Endothelial cell of coronary artery (primary cell): ENCODE measurements around the gene TRIM49D2. TPM values are rescaled to one million over a fixed set of nuclear protein-coding genes. Genes with fewer than 3 reads are reported as not detected.

Source experiments
- total RNA-seq: library from RNA; depleted of rRNA; stranded (reverse); fragments of >200 nt; gene quantifications from 2 replicates; pipeline ENCODE4 v1.2.3, GENCODE V29; 2014

TRIM49D2 gene, protein sequence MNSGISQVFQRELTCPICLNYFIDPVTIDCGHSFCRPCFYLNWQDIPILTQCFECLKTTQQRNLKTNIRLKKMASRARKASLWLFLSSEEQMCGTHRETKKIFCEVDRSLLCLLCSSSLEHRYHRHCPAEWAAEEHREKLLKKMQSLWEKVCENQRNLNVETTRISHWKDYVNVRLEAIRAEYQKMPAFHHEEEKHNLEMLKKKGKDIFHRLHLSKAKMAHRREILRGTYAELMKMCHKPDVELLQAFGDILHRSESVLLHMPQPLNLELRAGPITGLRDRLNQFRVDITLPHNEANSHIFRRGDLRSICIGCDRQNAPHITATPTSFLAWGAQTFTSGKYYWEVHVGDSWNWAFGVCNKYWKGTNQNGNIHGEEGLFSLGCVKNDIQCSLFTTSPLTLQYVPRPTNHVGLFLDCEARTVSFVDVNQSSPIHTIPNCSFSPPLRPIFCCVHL
- not detected in 2 replicates for total RNA-seq

DNA sequence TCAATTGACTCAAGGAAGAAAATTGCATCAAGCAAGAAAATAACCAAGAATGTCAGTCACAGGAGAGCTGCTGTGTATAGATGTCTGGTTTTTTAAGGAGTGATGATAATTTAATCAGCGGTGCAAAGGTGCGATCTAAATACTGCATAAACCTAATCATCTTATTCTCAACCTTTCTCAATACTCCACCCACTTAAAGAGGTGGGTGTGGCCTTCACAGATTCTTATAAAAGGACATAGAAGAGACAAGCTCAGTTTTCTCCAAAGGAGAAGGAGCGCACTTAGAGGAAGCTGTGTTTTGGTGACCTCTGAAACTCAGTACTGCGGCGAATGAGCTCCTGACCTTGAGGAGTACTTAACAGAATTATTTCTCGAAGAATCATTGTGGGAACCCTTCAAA lies at the start of gene TRIM49D2:
TRIM49D2 (plus strand) TSS at position 301 of the 400 bp plus-strand sequence. CDS start 2,698 bp downstream, outside the sequence.

DNA sequence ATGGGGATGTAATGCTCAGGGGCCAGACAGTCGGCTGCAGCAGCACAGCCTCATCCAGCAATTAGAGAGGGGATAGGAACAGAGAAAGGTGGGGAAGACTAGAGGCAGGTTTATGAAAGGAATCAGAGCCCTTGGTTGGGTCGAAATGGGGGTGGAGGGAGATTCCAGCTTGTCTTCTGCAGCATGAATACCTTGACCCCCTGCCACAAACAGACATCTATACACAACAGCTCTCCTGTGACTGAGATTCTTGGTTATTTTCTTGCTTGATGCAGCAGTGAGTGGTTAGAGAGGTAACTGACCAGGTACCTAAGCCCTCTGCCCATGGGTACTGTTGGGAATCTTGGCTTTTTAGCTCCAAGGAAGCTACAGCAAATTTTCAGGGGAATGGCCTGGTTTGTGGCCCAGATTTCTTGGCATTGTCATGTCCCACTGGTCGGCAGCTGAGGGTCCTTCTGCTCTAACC lies 1.6 kb upstream of the TRIM49D2 start, which contains the start of gene TRIM49D1:
TRIM49D1 (minus strand) TSS at position 51 of the 466 bp plus-strand sequence. CDS start 4,535 bp downstream, outside the sequence.

DNA sequence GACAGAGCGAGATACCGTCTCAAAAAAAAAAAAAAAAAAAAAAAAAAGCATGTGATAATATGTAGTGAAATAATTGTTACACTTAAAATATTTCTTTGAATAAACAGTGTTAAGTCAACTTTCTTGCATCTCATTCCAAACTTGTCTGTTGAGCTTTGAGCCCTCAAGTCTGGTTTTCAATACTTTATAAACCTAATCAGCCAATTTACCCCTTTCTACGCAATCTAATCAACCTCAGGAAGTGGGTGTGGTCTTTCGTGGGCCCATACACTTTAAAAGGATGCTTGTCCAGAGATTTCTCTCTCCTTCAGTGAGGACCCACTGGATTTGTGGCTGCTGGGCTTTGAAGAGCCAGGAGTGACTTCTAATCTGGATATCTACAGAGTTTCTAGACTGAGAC lies 41.9 kb downstream of the TRIM49D2 start, which contains the start of gene TRIM64:
TRIM64 (plus strand) TSS at position 301 of the 400 bp plus-strand sequence. CDS start 2,467 bp downstream, outside the sequence.

Other genes starting within 250 kb of the TRIM49D2 start
- gene TRIM77, start 213.8 kb upstream of the TRIM49D2 start, total RNA-seq: not detected in 2 replicates
- gene TRIM49, start 115.5 kb upstream of the TRIM49D2 start, total RNA-seq: not detected in 2 replicates
- gene TRIM64B, start 45.6 kb upstream of the TRIM49D2 start, total RNA-seq: not detected in 2 replicates
- gene TRIM49D1, start 1.8 kb upstream of the TRIM49D2 start, total RNA-seq: not detected in 2 replicates
- not detected in 2 replicates for gene TRIM64, start 42.0 kb downstream of the TRIM49D2 start, total RNA-seq
- not detected in 2 replicates for gene TRIM49C, start 107.0 kb downstream of the TRIM49D2 start, total RNA-seq
- gene UBTFL1, start 161.9 kb downstream of the TRIM49D2 start, total RNA-seq: not detected in 2 replicates
- under 0.01 and 0.19 TPM in 2 replicates for gene NAALAD2, start 210.6 kb downstream of the TRIM49D2 start, total RNA-seq